RWPE2 (cell line): Measurements from ENCODE around the gene LIMS3.
"Not testable (repeated sequence)": the region's sequence is repeated elsewhere in the genome, so short reads cannot be mapped to it uniquely, and the experiment has no call there.

ENCODE experiments used
- ATAC-seq: fragments of 200-7000 bp; cut with Tn5 transposase; 3 replicates; pipeline ENCODE4 v1.9.1; 2021; ENCODE audit warnings: low read depth
- DNase-seq: peaks from one replicate; pipeline ENCODE4 v3.0.0-alpha.2; 2020; ENCODE audit warnings: low spot score
- H3K27ac ChIP-seq: fragments of 450-650 bp; 2 replicates; pipeline ENCODE4 v1.5.1; 2017; ENCODE audit warnings: mild to moderate bottlenecking; ENCODE audit not compliant: poor library complexity, severe bottlenecking
- H3K27me3 ChIP-seq: fragments of 250-450 bp; sonication (Bioruptor Pico); 2 replicates; pipeline ENCODE4 v1.5.1; 2021; ENCODE audit warnings: mild to moderate bottlenecking, moderate library complexity; ENCODE audit not compliant: insufficient read depth, poor library complexity, severe bottlenecking
- H3K36me3 ChIP-seq: fragments of 250-450 bp; sonication (Bioruptor Pico); 2 replicates; pipeline ENCODE4 v1.5.1; 2020; ENCODE audit warnings: low read depth, mild to moderate bottlenecking, moderate library complexity
- H3K4me1 ChIP-seq: fragments of 250-450 bp; sonication (Bioruptor Pico); 2 replicates; pipeline ENCODE4 v1.5.1; 2021; ENCODE audit warnings: mild to moderate bottlenecking, moderate library complexity; ENCODE audit not compliant: insufficient read depth, poor library complexity, severe bottlenecking
- H3K4me3 ChIP-seq: fragments of 250-450 bp; sonication (Bioruptor Pico); 2 replicates; pipeline ENCODE4 v1.5.1; 2021; ENCODE audit warnings: mild to moderate bottlenecking, moderate library complexity; ENCODE audit not compliant: severe bottlenecking
- H3K9me3 ChIP-seq: fragments of 250-450 bp; sonication (Bioruptor Pico); 2 replicates; pipeline ENCODE4 v1.5.1; 2021; ENCODE audit warnings: mild to moderate bottlenecking, moderate library complexity; ENCODE audit not compliant: severe bottlenecking

Gene LIMS3

DNA sequence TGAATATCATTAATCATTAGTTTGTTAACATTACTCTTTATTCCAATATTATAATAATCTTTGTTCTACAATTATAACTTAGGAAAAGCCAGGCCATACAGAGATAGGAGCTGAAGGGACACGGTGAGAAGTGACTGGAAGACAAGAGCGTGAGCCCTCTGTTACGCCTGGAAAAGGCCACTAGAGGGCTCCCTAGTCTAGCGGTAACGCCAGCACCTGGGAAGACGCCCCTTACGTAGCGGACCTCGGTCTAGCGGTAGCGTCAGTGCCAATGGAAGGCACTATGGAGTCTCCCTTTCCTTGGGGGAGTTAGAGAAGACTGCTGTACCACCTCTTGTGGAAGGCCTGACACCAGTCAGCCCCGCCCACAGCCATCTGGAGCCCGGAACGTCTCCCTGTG lies 71.4 kb downstream of the LIMS3 start:
- not testable (repeated sequence) for H3K9me3 ChIP-seq, H3K27me3 ChIP-seq, DNase-seq, H3K4me1 ChIP-seq, H3K27ac ChIP-seq, H3K4me3 ChIP-seq, H3K36me3 ChIP-seq
- ATAC-seq: peak; percentile 91

DNA sequence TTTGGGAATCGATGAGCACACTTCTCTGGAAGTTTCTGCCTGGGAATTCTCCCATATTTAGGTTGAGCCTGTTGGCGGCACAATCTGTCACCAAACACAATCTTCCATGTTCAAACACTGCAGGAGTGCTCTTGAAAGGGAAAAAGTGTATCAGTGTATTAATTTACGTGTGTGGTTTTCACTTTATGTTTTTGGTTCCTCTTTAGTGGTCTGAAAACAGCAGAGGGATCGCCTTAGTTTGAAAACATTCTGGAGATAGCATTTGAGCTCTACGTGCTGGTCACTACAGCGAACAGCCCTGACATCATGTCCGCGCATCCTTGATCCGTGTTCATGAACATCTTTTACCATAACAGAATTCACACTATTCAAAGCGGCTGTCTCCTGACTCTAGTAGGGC lies 73.2 kb downstream of the LIMS3 start:
- H3K4me1 ChIP-seq, DNase-seq, H3K27me3 ChIP-seq, H3K36me3 ChIP-seq, H3K9me3 ChIP-seq, H3K27ac ChIP-seq, ATAC-seq, H3K4me3 ChIP-seq: not testable (repeated sequence)
